Gastroesophageal sphincter (tissue), 3 donors: ENCODE measurements around the gene FHOD3.

Experiments used
- CTCF ChIP-seq, 4 experiments: fragments of 200-600 bp in 2 of 4; fragments of 450-650 bp in 2 of 4; sonication (generic) in 1 of 4; IDR thresholded peaks; one replicate each; pipeline ENCODE4 v1.5.1; 2017 to 2019; ENCODE audit warnings: antibody characterized with exemption in 4 of 4, mild to moderate bottlenecking in 2 of 4, moderate library complexity in 2 of 4
- EP300 ChIP-seq: sonication (generic); formaldehyde crosslinking; IDR thresholded peaks from one replicate; pipeline ENCODE4 v1.6.1; 2017; ENCODE audit warnings: antibody characterized with exemption, mild to moderate bottlenecking
- POLR2A ChIP-seq, 2 donors: fragments of 450-650 bp; IDR thresholded peaks; one replicate each; pipeline ENCODE4 v1.6.1; 2017; ENCODE audit warnings: antibody characterized with exemption in 2 of 2, mild to moderate bottlenecking in 2 of 2, moderate library complexity in 1 of 2
- POLR2AphosphoS5 ChIP-seq: sonication (generic); formaldehyde crosslinking; IDR thresholded peaks from one replicate; pipeline ENCODE4 v1.6.1; 2017; ENCODE audit warnings: antibody characterized with exemption

GRCh38 chr18:36460324-36460850 is 162.9 kb downstream of the FHOD3 start:
- TF ChIP-seq CTCF (IDR thresholded peaks at IDR 0.05) (no peak), POLR2AphosphoS5 (no peak), POLR2A (IDR thresholded peaks at IDR 0.05) (no peak), EP300 (no peak)
